H9 (cell line): ENCODE measurements around the gene CACTIN. TPM values are rescaled to one million over a fixed set of nuclear protein-coding genes. Genes with fewer than 3 reads are reported as not detected.

Experiments
- DNase-seq: peaks from one replicate; pipeline ENCODE4 v3.0.0-alpha.2; 2017
- H2AFZ ChIP-seq: one replicate; pipeline ENCODE4 v1.6.1; 2013; ENCODE audit warnings: mild to moderate bottlenecking, low read length, control low read depth, moderate library complexity
- H2AK5ac ChIP-seq: 2 replicates; pipeline ENCODE4 v1.6.1; 2013; ENCODE audit warnings: low read length, control low read depth, mixed read lengths; ENCODE audit not compliant: insufficient read length
- H2BK120ac ChIP-seq: one replicate; pipeline ENCODE4 v1.6.1; 2013; ENCODE audit warnings: low read depth, mild to moderate bottlenecking, low read length, control low read depth, inconsistent platforms; ENCODE audit not compliant: poor library complexity, severe bottlenecking
- H2BK12ac ChIP-seq: 2 replicates; pipeline ENCODE4 v1.6.1; 2013; ENCODE audit warnings: low read length, control low read depth, mixed read lengths, low read depth; ENCODE audit not compliant: insufficient read length
- H2BK15ac ChIP-seq: 2 replicates; pipeline ENCODE4 v1.6.1; 2013; ENCODE audit warnings: low read depth, low read length, control low read depth
- H2BK20ac ChIP-seq: one replicate; pipeline ENCODE4 v1.6.1; 2013; ENCODE audit warnings: low read depth, mild to moderate bottlenecking, low read length, control low read depth, inconsistent platforms; ENCODE audit not compliant: poor library complexity, severe bottlenecking
- H2BK5ac ChIP-seq: 2 replicates; pipeline ENCODE4 v1.6.1; 2013; ENCODE audit warnings: low read length, control low read depth, mixed read lengths; ENCODE audit not compliant: insufficient read length
- H3K14ac ChIP-seq: 2 replicates; pipeline ENCODE4 v1.6.1; 2013; ENCODE audit warnings: low read length, control low read depth; ENCODE audit not compliant: insufficient read depth
- H3K18ac ChIP-seq: 2 replicates; pipeline ENCODE4 v1.6.1; 2013; ENCODE audit warnings: low read depth, mild to moderate bottlenecking, mixed read lengths, low read length, control low read depth; ENCODE audit not compliant: insufficient read length
- H3K23ac ChIP-seq: 2 replicates; pipeline ENCODE4 v1.6.1; 2013; ENCODE audit warnings: low read length, control low read depth, mixed read lengths, low read depth; ENCODE audit not compliant: insufficient read length
- H3K23me2 ChIP-seq: 2 replicates; pipeline ENCODE4 v1.6.1; 2013; ENCODE audit warnings: low read depth, mild to moderate bottlenecking, mixed read lengths, low read length, control low read depth; ENCODE audit not compliant: insufficient read length, poor library complexity, severe bottlenecking
- H3K27ac ChIP-seq: 2 replicates; pipeline ENCODE4 v1.5.1; 2013; ENCODE audit warnings: low read length, control low read depth, mixed read lengths, low read depth; ENCODE audit not compliant: insufficient read length
- H3K27me3 ChIP-seq: 2 replicates; pipeline ENCODE4 v1.6.1; 2013; ENCODE audit warnings: low read length, control low read depth, inconsistent platforms; ENCODE audit not compliant: insufficient read depth
- H3K4ac ChIP-seq: 2 replicates; pipeline ENCODE4 v1.6.1; 2013; ENCODE audit warnings: low read depth, mild to moderate bottlenecking, control low read depth, inconsistent platforms, low read length, moderate library complexity
- H3K4me1 ChIP-seq: 2 replicates; pipeline ENCODE4 v1.6.1; 2013; ENCODE audit warnings: low read length, control low read depth, inconsistent platforms; ENCODE audit not compliant: insufficient read depth
- H3K4me2 ChIP-seq: 2 replicates; pipeline ENCODE4 v1.6.1; 2013; ENCODE audit warnings: low read length, control low read depth, mixed read lengths; ENCODE audit not compliant: insufficient read length, insufficient read depth
- H3K56ac ChIP-seq: 2 replicates; pipeline ENCODE4 v1.6.1; 2013; ENCODE audit warnings: low read depth, mild to moderate bottlenecking, mixed read lengths, low read length, control low read depth; ENCODE audit not compliant: insufficient read length
- H3K79me1 ChIP-seq: 2 replicates; pipeline ENCODE4 v1.6.1; 2013; ENCODE audit warnings: low read depth, mild to moderate bottlenecking, moderate library complexity, low read length, control low read depth, inconsistent platforms; ENCODE audit not compliant: insufficient read depth, poor library complexity, severe bottlenecking
- H3K79me2 ChIP-seq: 2 replicates; pipeline ENCODE4 v1.6.1; 2013; ENCODE audit warnings: low read length, control low read depth, inconsistent platforms; ENCODE audit not compliant: insufficient read depth
- H3K9ac ChIP-seq: 2 replicates; pipeline ENCODE4 v1.6.1; 2013; ENCODE audit warnings: low read length, control low read depth, mixed read lengths; ENCODE audit not compliant: insufficient read length; ENCODE audit errors: extremely low read depth
- H3K9me3 ChIP-seq: one replicate; pipeline ENCODE4 v1.6.1; 2013; ENCODE audit warnings: low read depth, low read length, inconsistent platforms; ENCODE audit not compliant: control insufficient read depth
- H3T11ph ChIP-seq: one replicate; pipeline ENCODE4 v1.6.1; 2013; ENCODE audit warnings: mild to moderate bottlenecking, low read length, control low read depth, inconsistent platforms
- H4K20me1 ChIP-seq: one replicate; pipeline ENCODE4 v1.6.1; 2013; ENCODE audit not compliant: control insufficient read depth, insufficient read length, insufficient read depth
- H4K5ac ChIP-seq: 2 replicates; pipeline ENCODE4 v1.6.1; 2013; ENCODE audit warnings: low read depth, mild to moderate bottlenecking, mixed read lengths, low read length, control low read depth; ENCODE audit not compliant: insufficient read length
- H4K8ac ChIP-seq: replicated peaks from 2 replicates; pipeline ENCODE4 v1.6.1; 2013; ENCODE audit warnings: low read length, control low read depth, mixed read lengths, low read depth; ENCODE audit not compliant: insufficient read length
- H4K91ac ChIP-seq: 2 replicates; pipeline ENCODE4 v1.6.1; 2013; ENCODE audit warnings: low read depth, mild to moderate bottlenecking, moderate library complexity, mixed read lengths, low read length, control low read depth; ENCODE audit not compliant: insufficient read length
- H3K27ac Mint-ChIP-seq, 3 experiments: 2 replicates in 2 of 3; 3 replicates in 1 of 3; pipeline ENCODE4 v1.8.0; 2020 to 2021; ENCODE audit warnings: mixed read lengths in 3 of 3, mild to moderate bottlenecking in 1 of 3, moderate library complexity in 1 of 3
- H3K27me3 Mint-ChIP-seq: 2 replicates; pipeline ENCODE4 v1.8.0; 2021; ENCODE audit warnings: low read depth, mild to moderate bottlenecking, moderate library complexity, mixed read lengths
- H3K36me3 Mint-ChIP-seq, 3 experiments: 2 replicates in 2 of 3; 3 replicates in 1 of 3; pipeline ENCODE4 v1.8.0; 2020 to 2021; ENCODE audit warnings: low read depth in 3 of 3, mixed read lengths in 3 of 3; ENCODE audit not compliant: insufficient read depth in 1 of 3
- H3K4me1 Mint-ChIP-seq, 2 experiments: 2 replicates each; pipeline ENCODE4 v1.8.0; 2020; ENCODE audit warnings: mixed read lengths in 2 of 2
- H3K4me3 Mint-ChIP-seq, 2 experiments: 2 replicates in 1 of 2; 3 replicates in 1 of 2; pipeline ENCODE4 v1.8.0; 2020 to 2021; ENCODE audit warnings: mild to moderate bottlenecking in 2 of 2, mixed read lengths in 2 of 2, moderate library complexity in 1 of 2
- H3K9me3 Mint-ChIP-seq, 2 experiments: 2 replicates in 1 of 2; 3 replicates in 1 of 2; pipeline ENCODE4 v1.8.0; 2020; ENCODE audit warnings: mild to moderate bottlenecking in 2 of 2, mixed read lengths in 2 of 2, moderate library complexity in 1 of 2
- WGBS: extraction: QIAGEN DNeasy Blood & Tissue Kit; methylation state at CpG from one replicate; pipeline ENCODE4 v1.1.7; 2013; ENCODE audit warnings: missing lambda C conversion rate, low lambda C conversion rate, mixed read lengths; ENCODE audit not compliant: insufficient read length; ENCODE audit errors: extremely low coverage; 5-methylcytosine and 5-hydroxymethylcytosine counted together
- total RNA-seq: library from RNA; stranded (reverse); gene quantifications from 2 replicates; pipeline ENCODE4 v1.2.1, GENCODE V29; 2021
- TF ChIP-seq, protein P1 (sequence below): fragments of 200-600 bp; sonication (generic); conservative IDR thresholded peaks from 3 replicates; pipeline ENCODE4 v1.8.0; 2021; ENCODE audit warnings: antibody characterized with exemption, mild to moderate bottlenecking

The CACTIN gene
- total RNA-seq, 1 experiment from 2014 or later, result 37.3 TPM

DNA sequence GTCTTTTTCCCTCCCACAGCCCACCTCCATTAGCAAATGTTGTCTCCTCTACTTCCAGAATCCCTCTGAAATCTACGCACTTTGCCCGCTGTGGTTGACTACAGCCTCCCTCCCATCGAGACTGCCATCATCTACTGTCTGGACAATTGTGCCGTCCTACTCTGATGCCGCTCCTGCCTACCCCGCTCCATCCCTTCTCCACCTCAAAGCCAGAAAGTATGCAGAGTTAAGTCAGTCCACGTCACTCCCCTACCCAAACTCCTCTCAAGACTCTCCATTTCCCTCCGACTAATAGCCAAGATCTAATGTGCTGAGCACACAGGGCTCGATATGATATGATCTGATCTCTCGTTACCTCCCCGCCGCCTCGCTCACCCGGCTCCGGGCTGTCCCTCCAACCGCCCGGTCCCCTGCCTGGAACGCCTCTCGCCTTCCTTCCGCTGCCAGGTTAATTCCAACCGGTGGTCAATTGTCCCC lies 556 bp downstream of the CACTIN start:
- Histone ChIP-seq H4K8ac (no peak overlapping the region), H3K9me3 (no peaks in the 10 kb centered on the region), H3K4me2 (peak overlapping the region; percentile 93), H3K23me2 (peaks cover 5% of the 10 kb centered on the region), H3K4ac (no peak overlapping the region), H2BK12ac (no peak overlapping the region), H3K79me2 (peaks cover 7% of the 10 kb centered on the region; the same call in 1 of the 2 replicates), H3K56ac (no peak overlapping the region), H2BK120ac (no peak overlapping the region), H3K18ac (no peak overlapping the region), H2BK15ac (no peak overlapping the region), H2AK5ac (no peak overlapping the region), H4K20me1 (no peaks in the 10 kb centered on the region), H3T11ph (no peak overlapping the region), H3K4me1 (0 out of 2 replicates have a peak, but pooled peaks cover 2% of the 10 kb centered on the region), H3K79me1 (no peaks in the 10 kb centered on the region), H3K9ac (peak overlapping the region; percentile 66), H2BK20ac (no peak overlapping the region), H3K23ac (no peak overlapping the region), H3K27ac (no peak overlapping the region), H4K91ac (no peak overlapping the region), H3K14ac (no peak overlapping the region), H2AFZ (no peak overlapping the region), H2BK5ac (no peak overlapping the region), H3K27me3 (no peaks in the 10 kb centered on the region), H4K5ac (no peak overlapping the region)
- peaks cover 4 to 13% of the 10 kb centered on the region in 2 experiments for H3K4me1 Mint-ChIP-seq
- no peaks in the 10 kb centered on the region; the same call in 1 of the 2 replicates for H3K27me3 Mint-ChIP-seq
- H3K4me3 Mint-ChIP-seq, result peak overlapping the region; percentile 96 to 97
- peak overlapping the region; percentile 54 to 100 (median 99); a peak in 5 of 7 replicates for H3K27ac Mint-ChIP-seq
- no CpG with 5 or more reads among the region's 21 CpGs for WGBS
- peaks cover 6 to 22% (median 13%) of the 10 kb centered on the region in 3 experiments; a peak in 6 of 7 replicates for H3K36me3 Mint-ChIP-seq
- DNase-seq, result no peak
- TF ChIP-seq, protein P1, sequence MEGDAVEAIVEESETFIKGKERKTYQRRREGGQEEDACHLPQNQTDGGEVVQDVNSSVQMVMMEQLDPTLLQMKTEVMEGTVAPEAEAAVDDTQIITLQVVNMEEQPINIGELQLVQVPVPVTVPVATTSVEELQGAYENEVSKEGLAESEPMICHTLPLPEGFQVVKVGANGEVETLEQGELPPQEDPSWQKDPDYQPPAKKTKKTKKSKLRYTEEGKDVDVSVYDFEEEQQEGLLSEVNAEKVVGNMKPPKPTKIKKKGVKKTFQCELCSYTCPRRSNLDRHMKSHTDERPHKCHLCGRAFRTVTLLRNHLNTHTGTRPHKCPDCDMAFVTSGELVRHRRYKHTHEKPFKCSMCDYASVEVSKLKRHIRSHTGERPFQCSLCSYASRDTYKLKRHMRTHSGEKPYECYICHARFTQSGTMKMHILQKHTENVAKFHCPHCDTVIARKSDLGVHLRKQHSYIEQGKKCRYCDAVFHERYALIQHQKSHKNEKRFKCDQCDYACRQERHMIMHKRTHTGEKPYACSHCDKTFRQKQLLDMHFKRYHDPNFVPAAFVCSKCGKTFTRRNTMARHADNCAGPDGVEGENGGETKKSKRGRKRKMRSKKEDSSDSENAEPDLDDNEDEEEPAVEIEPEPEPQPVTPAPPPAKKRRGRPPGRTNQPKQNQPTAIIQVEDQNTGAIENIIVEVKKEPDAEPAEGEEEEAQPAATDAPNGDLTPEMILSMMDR, result no peak
- H3K9me3 Mint-ChIP-seq, result no peaks in the 10 kb centered on the region
